ENCODE data around the gene ADAM12. TPM values are rescaled to one million over a fixed set of nuclear protein-coding genes. Genes with fewer than 3 reads are reported as not detected.

ADAM12 gene
- total RNA-seq, 1 experiment from 2014 or later: not detected

DNA sequence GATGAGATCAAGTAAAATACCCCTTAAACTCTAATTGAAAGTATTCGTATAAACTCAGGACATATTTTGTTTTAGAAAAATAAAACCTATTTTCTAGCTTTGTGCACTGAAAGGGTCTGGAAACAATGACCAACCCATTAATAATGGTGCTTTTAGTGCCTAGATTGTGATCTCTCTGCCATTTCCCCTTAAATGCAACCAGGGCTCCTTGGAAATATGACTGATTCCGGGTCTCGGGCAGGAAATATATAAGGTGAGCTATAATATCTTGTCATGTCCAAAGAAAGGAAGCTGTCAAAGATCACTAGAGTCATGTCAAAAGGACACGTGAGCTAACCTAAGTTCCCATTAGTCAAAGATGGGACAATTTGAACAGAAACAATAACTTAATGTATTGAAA is 12.4 kb upstream of the ADAM12 start (continued):
- TF ChIP-seq SIN3A (IDR thresholded peaks at IDR 0.05; ENCODE audit: low read depth) (no peak), EGR1 (IDR thresholded peaks at IDR 0.05; ENCODE audit: low read depth) (no peak)

DNA sequence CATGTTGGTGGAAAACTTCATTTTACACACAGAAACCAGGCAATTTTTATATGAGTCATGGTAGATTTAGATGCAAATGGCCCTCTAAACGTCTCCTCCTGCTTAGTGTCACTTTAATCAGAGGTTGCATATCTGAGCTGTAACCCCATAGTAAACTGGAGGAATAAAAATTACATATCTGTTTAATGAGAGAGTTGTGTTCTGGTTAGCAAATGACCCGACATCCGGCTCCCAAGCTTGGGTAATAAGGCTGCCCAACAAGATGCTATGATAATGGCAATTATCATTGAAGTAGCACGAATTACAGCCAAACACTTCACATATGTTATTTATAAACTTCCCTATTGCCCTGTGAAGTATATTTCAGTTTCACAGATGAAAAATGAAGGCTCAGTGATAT is 10.6 kb upstream of the ADAM12 start:
- no peak overlapping the region for H3K27ac ChIP-seq (ENCODE audit: low read depth, low read length)
- RAD21 ChIA-PET (ENCODE audit: low non-redundant PET in 1 of 2, low total read pairs in 2 of 2, uncharacterized antibody in 2 of 2, unreplicated experiment in 2 of 2): no interaction called here
- TF ChIP-seq, protein P1, sequence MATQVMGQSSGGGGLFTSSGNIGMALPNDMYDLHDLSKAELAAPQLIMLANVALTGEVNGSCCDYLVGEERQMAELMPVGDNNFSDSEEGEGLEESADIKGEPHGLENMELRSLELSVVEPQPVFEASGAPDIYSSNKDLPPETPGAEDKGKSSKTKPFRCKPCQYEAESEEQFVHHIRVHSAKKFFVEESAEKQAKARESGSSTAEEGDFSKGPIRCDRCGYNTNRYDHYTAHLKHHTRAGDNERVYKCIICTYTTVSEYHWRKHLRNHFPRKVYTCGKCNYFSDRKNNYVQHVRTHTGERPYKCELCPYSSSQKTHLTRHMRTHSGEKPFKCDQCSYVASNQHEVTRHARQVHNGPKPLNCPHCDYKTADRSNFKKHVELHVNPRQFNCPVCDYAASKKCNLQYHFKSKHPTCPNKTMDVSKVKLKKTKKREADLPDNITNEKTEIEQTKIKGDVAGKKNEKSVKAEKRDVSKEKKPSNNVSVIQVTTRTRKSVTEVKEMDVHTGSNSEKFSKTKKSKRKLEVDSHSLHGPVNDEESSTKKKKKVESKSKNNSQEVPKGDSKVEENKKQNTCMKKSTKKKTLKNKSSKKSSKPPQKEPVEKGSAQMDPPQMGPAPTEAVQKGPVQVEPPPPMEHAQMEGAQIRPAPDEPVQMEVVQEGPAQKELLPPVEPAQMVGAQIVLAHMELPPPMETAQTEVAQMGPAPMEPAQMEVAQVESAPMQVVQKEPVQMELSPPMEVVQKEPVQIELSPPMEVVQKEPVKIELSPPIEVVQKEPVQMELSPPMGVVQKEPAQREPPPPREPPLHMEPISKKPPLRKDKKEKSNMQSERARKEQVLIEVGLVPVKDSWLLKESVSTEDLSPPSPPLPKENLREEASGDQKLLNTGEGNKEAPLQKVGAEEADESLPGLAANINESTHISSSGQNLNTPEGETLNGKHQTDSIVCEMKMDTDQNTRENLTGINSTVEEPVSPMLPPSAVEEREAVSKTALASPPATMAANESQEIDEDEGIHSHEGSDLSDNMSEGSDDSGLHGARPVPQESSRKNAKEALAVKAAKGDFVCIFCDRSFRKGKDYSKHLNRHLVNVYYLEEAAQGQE (IDR thresholded peaks at IDR 0.05; ENCODE audit: low read depth): no peak
- no peak for TF ChIP-seq SP1 (IDR thresholded peaks at IDR 0.05; ENCODE audit: low read depth)
- TF ChIP-seq SRF (IDR thresholded peaks at IDR 0.05; ENCODE audit: low read depth): no peak
- TF ChIP-seq, protein P2, sequence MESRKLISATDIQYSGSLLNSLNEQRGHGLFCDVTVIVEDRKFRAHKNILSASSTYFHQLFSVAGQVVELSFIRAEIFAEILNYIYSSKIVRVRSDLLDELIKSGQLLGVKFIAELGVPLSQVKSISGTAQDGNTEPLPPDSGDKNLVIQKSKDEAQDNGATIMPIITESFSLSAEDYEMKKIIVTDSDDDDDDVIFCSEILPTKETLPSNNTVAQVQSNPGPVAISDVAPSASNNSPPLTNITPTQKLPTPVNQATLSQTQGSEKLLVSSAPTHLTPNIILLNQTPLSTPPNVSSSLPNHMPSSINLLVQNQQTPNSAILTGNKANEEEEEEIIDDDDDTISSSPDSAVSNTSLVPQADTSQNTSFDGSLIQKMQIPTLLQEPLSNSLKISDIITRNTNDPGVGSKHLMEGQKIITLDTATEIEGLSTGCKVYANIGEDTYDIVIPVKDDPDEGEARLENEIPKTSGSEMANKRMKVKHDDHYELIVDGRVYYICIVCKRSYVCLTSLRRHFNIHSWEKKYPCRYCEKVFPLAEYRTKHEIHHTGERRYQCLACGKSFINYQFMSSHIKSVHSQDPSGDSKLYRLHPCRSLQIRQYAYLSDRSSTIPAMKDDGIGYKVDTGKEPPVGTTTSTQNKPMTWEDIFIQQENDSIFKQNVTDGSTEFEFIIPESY (IDR thresholded peaks at IDR 0.05; ENCODE audit: extremely low read depth, insufficient replicate concordance, low read length): no peak
- no peak for TF ChIP-seq RAD21 (IDR thresholded peaks at IDR 0.05; ENCODE audit: low read depth)
- no peak for TF ChIP-seq ZFX (IDR thresholded peaks at IDR 0.05)
- no peak for TF ChIP-seq CEBPB (IDR thresholded peaks at IDR 0.05; ENCODE audit: low read depth)
- TF ChIP-seq ZNF274 (IDR thresholded peaks at IDR 0.05; ENCODE audit: low read depth, low read length): no peak
- TF ChIP-seq YY1 (IDR thresholded peaks at IDR 0.05; ENCODE audit: extremely low read depth, insufficient replicate concordance, low read depth, low read length): no peak
- no peak for TF ChIP-seq ELF1 (IDR thresholded peaks at IDR 0.05; ENCODE audit: borderline replicate concordance, low read depth)
- TF ChIP-seq, protein P3, sequence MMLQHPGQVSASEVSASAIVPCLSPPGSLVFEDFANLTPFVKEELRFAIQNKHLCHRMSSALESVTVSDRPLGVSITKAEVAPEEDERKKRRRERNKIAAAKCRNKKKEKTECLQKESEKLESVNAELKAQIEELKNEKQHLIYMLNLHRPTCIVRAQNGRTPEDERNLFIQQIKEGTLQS (IDR thresholded peaks at IDR 0.05): no peak
- TF ChIP-seq CBX3 (IDR thresholded peaks at IDR 0.05; ENCODE audit: low read depth): no peak
- TF ChIP-seq, protein P4, sequence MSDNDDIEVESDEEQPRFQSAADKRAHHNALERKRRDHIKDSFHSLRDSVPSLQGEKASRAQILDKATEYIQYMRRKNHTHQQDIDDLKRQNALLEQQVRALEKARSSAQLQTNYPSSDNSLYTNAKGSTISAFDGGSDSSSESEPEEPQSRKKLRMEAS (IDR thresholded peaks at IDR 0.05): no peak
- TF ChIP-seq EGR1 (IDR thresholded peaks at IDR 0.05; ENCODE audit: low read depth): no peak
- H3K4me1 ChIP-seq (ENCODE audit: control insufficient read depth in 1 of 2, insufficient read depth in 2 of 2, low read length in 2 of 2): peaks cover 0 to 4% of the 10 kb centered on the region in 2 experiments; a peak in 1 of 4 replicates
- H3K79me2 ChIP-seq (ENCODE audit: insufficient read depth, low read length): no peaks in the 10 kb centered on the region
- no peak overlapping the region for H3K4me2 ChIP-seq (ENCODE audit: low read length)
- BruUV-seq (replicated peaks): no TSS peak
- ATAC-seq: no peak
- no peak overlapping the region for H3K4me3 ChIP-seq (replicated peaks in 1 of 2; ENCODE audit: low read depth in 1 of 2, low read length in 2 of 2)
- POLR2A ChIA-PET: no interaction called here
- CTCF ChIA-PET: no interaction called here
- DNase-seq (ENCODE audit: low read depth, low spot score): no peak
- no peaks in the 10 kb centered on the region for H4K20me1 ChIP-seq (ENCODE audit: insufficient read depth)
- no peaks in the 10 kb centered on the region for H3K9me3 ChIP-seq (ENCODE audit: control insufficient read depth in 1 of 2, insufficient read depth in 1 of 2, low read depth in 1 of 2, low read length in 2 of 2)
- no peak overlapping the region for H3K9ac ChIP-seq (ENCODE audit: low read length)
- H3K9me2 ChIP-seq (ENCODE audit: insufficient read depth): no peaks in the 10 kb centered on the region
- H3K27me3 ChIP-seq (ENCODE audit: insufficient read depth, low read length): peaks cover 62% of the 10 kb centered on the region
- intact Hi-C loops (cut with micrococcal nuclease): no loop called here
- no peaks in the 10 kb centered on the region for H3K36me3 ChIP-seq (ENCODE audit: control insufficient read depth in 1 of 2, insufficient read depth in 2 of 2, low read length in 2 of 2)
- no peak overlapping the region for H2AFZ ChIP-seq (ENCODE audit: low read depth, low read length, poor library complexity, severe bottlenecking)
